GM18951 (cell line): ENCODE data around the gene PBLD.
"Not testable (repeated sequence)": the region's sequence is repeated elsewhere in the genome, so short reads cannot be mapped to it uniquely, and the experiment has no call there.

Source experiments
- POLR2A ChIP-seq: IDR thresholded peaks from 4 replicates; pipeline ENCODE4 v1.6.1; 2011; ENCODE audit warnings: mild to moderate bottlenecking; ENCODE audit not compliant: insufficient read length, insufficient read depth; ENCODE audit errors: extremely low read depth
- in situ Hi-C: fragments of 300-500 bp; cut with MboI; formaldehyde crosslinking; loops from one replicate; pipeline ENCODE4 v1.12.0; 2022; ENCODE audit warnings: low sequenced_read_pairs, mixed read lengths, inconsistent platforms; ENCODE audit not compliant: unreplicated experiment

PBLD gene

GRCh38 chr10:68284062-68285001 lies 48.4 kb downstream of the PBLD start:
- in situ Hi-C loops: no loop called here
- TF ChIP-seq POLR2A: no peak

DNA sequence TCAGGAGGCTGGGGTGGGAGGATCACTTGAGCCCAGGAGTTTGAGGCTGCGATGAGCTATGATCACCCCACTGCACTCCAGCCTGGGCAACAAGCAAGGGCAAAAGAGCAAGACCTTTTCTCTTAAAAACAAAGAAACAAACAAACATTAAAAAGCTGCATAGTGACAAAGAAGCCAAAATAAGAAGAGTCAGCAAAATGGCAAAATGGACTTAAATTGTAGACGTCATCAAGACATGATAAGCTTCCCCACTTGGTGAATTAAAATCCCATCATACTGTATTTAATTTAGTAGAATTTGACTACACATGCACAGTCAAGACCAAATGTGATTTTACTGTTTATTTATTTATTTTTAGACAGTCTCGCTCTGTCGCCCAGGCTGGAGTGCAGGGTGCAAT lies 52.0 kb downstream of the PBLD start:
- in situ Hi-C loops: no loop called here
- no peak for TF ChIP-seq POLR2A

- in situ Hi-C loops: not testable (repeated sequence)
These were observed 53.6 kb downstream of the PBLD start for GRCh38 chr10:68278906-68279753.

DNA sequence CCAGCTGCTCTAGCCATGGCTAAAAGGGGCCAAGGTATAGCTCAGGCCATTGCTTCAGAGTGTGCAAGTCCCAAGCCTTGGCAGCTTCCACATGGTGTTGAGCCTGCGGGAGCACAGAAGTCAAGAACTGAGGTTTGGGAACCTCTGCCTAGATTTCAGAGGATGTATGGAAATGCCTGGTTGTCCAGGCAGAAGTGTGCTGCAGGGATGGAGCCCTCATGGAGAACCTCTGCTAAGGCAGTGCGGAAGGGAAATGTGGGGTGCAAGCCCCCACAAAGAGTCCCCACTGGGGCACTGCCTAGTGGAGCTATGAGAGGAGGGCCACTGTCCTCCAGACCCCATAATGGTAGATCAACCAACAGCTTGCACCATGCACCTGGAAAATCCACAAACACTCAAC lies 54.9 kb downstream of the PBLD start:
- in situ Hi-C loops: not testable (repeated sequence)

GRCh38 chr10:68276224-68276623 lies 56.5 kb downstream of the PBLD start:
- in situ Hi-C loops: no loop called here
- TF ChIP-seq POLR2A: no peak

- no peak for TF ChIP-seq POLR2A
- in situ Hi-C loops: no loop called here
These were observed 57.1 kb downstream of the PBLD start for GRCh38 chr10:68275600-68276126.

DNA sequence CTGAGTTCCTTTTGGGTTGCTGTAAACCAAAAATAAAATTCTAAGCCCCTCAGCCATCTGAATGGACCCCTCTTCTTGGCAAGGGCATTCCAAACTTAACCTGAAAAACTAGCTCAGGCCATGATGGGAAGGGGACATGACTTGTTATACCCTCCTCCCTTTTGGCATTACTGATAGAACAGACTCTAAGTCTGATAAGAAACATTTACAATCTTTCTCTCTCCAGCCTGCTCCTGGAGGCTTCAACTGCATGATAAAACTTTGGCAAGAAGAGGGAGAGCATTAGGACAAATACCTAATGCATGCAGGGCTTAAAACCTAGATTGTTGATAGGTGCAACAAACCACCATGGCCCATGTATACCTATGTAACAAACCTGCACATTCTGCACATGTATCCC lies 59.9 kb downstream of the PBLD start:
- in situ Hi-C loops: no loop called here
- no peak for TF ChIP-seq POLR2A

GRCh38 chr10:68271196-68271882 lies 61.4 kb downstream of the PBLD start:
- no peak for TF ChIP-seq POLR2A
- in situ Hi-C loops: no loop called here

GRCh38 chr10:68269562-68270290 lies 63.0 kb downstream of the PBLD start:
- no peak for TF ChIP-seq POLR2A
- in situ Hi-C loops: no loop called here

DNA sequence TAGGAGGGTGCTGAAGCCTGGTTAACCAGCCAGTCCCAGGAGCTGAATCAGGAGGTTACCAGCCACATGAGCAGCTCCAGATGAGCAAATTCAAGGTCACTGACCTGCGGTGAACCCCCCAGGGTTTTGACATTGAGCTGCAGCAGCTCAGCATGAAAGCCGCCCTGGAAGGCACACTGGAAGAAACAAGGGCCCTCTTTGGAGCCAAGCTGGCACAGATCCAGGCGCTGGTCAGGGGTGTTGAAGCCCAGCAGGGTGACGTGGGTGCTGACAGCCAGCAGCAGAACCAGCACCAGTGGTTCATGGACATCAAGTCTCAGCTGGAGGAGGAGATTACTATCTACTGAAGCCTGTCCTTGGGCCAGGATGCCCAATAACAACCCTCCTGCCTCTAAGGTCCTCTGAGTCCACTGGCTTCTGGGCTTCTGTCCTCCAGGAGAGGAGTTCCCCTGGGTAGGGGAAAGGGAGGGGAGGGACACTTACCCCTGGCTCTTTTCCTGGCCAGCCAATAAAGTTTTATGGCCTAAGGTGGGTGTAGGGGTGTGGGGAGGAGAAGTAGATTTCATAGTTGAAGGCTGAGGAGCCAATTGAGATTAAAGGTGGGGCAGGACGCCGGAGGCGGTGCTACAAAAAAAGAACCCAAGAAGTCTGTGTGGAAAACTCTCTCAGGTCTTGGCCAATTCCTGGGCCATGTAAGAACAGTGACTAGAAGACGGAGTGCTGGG lies 71.4 kb downstream of the PBLD start:
- TF ChIP-seq POLR2A: no peak
- in situ Hi-C loops: no loop called here

GRCh38 chr10:68253346-68253745 lies 79.4 kb downstream of the PBLD start:
- in situ Hi-C loops: no loop called here
- no peak for TF ChIP-seq POLR2A

DNA sequence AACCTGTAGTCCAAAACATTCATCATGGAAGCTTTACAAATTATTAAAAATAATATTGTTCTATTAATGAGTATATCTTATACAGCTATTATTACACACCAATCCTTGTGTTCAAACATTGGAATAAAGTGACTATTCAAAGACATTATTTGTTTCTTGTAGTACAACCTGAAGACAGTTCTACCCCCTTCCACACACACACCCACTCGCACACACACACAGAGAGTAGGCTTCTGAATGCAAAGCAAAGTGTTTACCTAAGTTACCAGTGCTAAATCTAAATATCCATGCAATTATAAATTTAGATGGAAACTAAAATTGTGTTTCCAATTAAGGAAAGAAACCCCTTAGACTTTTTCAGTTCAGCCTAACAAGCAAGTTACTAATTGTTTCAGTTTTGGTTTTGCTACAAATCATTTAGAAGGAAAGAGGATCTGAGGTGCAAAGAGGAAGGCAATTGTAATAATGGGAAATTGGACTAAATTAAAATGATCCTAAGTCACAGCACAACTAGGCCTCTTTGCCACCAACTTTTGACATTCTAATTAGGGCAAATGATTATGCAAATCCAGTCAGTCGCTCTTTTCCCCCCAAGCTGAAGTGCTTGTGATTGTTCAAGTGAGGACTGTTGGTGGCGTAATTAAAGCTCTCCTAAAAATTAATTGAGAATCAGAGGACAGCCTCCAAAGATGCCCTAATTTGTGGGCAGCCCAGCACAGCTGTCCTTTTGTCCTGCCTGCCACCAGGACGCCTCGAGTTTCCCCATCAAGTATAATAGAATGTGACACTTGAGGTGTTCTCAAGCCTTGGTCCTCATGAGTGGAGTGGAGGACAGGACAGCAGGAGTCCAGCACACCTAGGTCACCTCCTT lies 80.9 kb downstream of the PBLD start:
- TF ChIP-seq POLR2A: no peak
- in situ Hi-C loops: no loop called here
